CD14-positive monocyte (primary cell): Measurements from ENCODE around the gene CES4A. TPM values are rescaled to one million over a fixed set of nuclear protein-coding genes. Genes with fewer than 3 reads are reported as not detected.

Experiments
- DNase-seq, 3 donors: peaks; one replicate each; pipeline ENCODE4 v3.0.0-alpha.2; 2011 to 2022
- H2AFZ ChIP-seq: 2 replicates; pipeline ENCODE4 v1.6.0; 2012; ENCODE audit warnings: mild to moderate bottlenecking, low read depth, low read length, inconsistent platforms; ENCODE audit not compliant: insufficient read depth, poor library complexity, severe bottlenecking
- H3K27ac ChIP-seq, 2 donors: 1 replicate in 1 of 2; 2 replicates in 1 of 2; pipeline ENCODE4 v1.5.1; 2012 to 2013; ENCODE audit warnings: low read length in 2 of 2, control low read depth in 1 of 2, inconsistent platforms in 1 of 2, low read depth in 1 of 2, mild to moderate bottlenecking in 1 of 2
- H3K27me3 ChIP-seq, 2 donors: one replicate each; pipeline versions ENCODE4 v1.6.0 to v1.6.1; 2011 to 2013; ENCODE audit warnings: low read length in 2 of 2; ENCODE audit not compliant: control insufficient read depth in 2 of 2, insufficient read depth in 2 of 2
- H3K36me3 ChIP-seq, 2 donors: replicated peaks in 1 of 2; 1 replicate in 1 of 2; 2 replicates in 1 of 2; pipeline versions ENCODE4 v1.5.1 to v1.6.1; 2012 to 2013; ENCODE audit warnings: low read length in 2 of 2, control low read depth in 1 of 2, inconsistent platforms in 1 of 2, mild to moderate bottlenecking in 1 of 2; ENCODE audit not compliant: insufficient read depth in 2 of 2, control insufficient read depth in 1 of 2
- H3K4me1 ChIP-seq, 2 donors: 1 replicate in 1 of 2; 2 replicates in 1 of 2; pipeline versions ENCODE4 v1.5.1 to v1.6.1; 2012 to 2013; ENCODE audit warnings: low read length in 2 of 2, control low read depth in 1 of 2, inconsistent platforms in 1 of 2, mild to moderate bottlenecking in 1 of 2, moderate library complexity in 1 of 2; ENCODE audit not compliant: insufficient read depth in 2 of 2, control insufficient read depth in 1 of 2
- H3K4me2 ChIP-seq: replicated peaks from 2 replicates; pipeline ENCODE3; 2012; ENCODE audit warnings: low read length, moderate library complexity, mild to moderate bottlenecking; ENCODE audit not compliant: poor library complexity, severe bottlenecking; ENCODE audit errors: extremely low read depth
- H3K4me3 ChIP-seq, 3 experiments: fragments of 200-600 bp in 1 of 3; sonication (generic) in 1 of 3; replicated peaks in 1 of 3; 1 replicate in 2 of 3; 2 replicates in 1 of 3; pipeline ENCODE4 v1.5.1; 2011 to 2013; ENCODE audit warnings: low read length in 3 of 3, mild to moderate bottlenecking in 3 of 3, control low read depth in 2 of 3, low read depth in 2 of 3, inconsistent platforms in 1 of 3, moderate library complexity in 1 of 3
- H3K79me2 ChIP-seq: 2 replicates; pipeline ENCODE4 v1.6.0; 2012; ENCODE audit warnings: mild to moderate bottlenecking, control low read depth, inconsistent platforms, low read length, moderate library complexity; ENCODE audit not compliant: insufficient read depth
- H3K9ac ChIP-seq: 2 replicates; pipeline ENCODE4 v1.6.0; 2017; ENCODE audit warnings: low read length, mild to moderate bottlenecking; ENCODE audit not compliant: insufficient read depth, poor library complexity, severe bottlenecking
- H3K9me3 ChIP-seq, 2 donors: replicated peaks in 1 of 2; 1 replicate in 1 of 2; 2 replicates in 1 of 2; pipeline versions ENCODE4 v1.5.1 to v1.6.1; 2012 to 2013; ENCODE audit warnings: low read length in 2 of 2, control low read depth in 1 of 2; ENCODE audit not compliant: control insufficient read depth in 1 of 2, insufficient read depth in 1 of 2
- H4K20me1 ChIP-seq: 2 replicates; pipeline ENCODE4 v1.6.0; 2012; ENCODE audit warnings: mild to moderate bottlenecking, low read length, control low read depth, moderate library complexity; ENCODE audit not compliant: insufficient read depth
- H3K27ac Mint-ChIP-seq, 7 donors: one replicate each; pipeline ENCODE4 v1.8.0; 2020; ENCODE audit warnings: mild to moderate bottlenecking in 7 of 7, mixed read lengths in 7 of 7, moderate library complexity in 6 of 7, inconsistent platforms in 2 of 7
- H3K27me3 Mint-ChIP-seq, 3 donors: one replicate each; pipeline ENCODE4 v1.8.0; 2021 to 2022; ENCODE audit warnings: low read depth in 3 of 3, mild to moderate bottlenecking in 3 of 3, mixed read lengths in 3 of 3, moderate library complexity in 3 of 3, inconsistent platforms in 1 of 3
- H3K36me3 Mint-ChIP-seq, 2 donors: one replicate each; pipeline ENCODE4 v1.8.0; 2020; ENCODE audit warnings: mixed read lengths in 2 of 2, inconsistent platforms in 1 of 2, mild to moderate bottlenecking in 1 of 2
- H3K4me1 Mint-ChIP-seq: one replicate; pipeline ENCODE4 v1.8.0; 2020; ENCODE audit warnings: mild to moderate bottlenecking, mixed read lengths
- H3K4me3 Mint-ChIP-seq, 2 donors: one replicate each; pipeline ENCODE4 v1.8.0; 2020; ENCODE audit warnings: mild to moderate bottlenecking in 2 of 2, mixed read lengths in 2 of 2, moderate library complexity in 1 of 2
- H3K9me3 Mint-ChIP-seq, 7 donors: one replicate each; pipeline ENCODE4 v1.8.0; 2020 to 2022; ENCODE audit warnings: mixed read lengths in 7 of 7, mild to moderate bottlenecking in 6 of 7, moderate library complexity in 6 of 7, inconsistent platforms in 2 of 7
- CTCF ChIP-seq: fragments of 200-600 bp; IDR thresholded peaks from one replicate; pipeline ENCODE4 v1.8.0; 2022; ENCODE audit warnings: antibody characterized with exemption, mild to moderate bottlenecking
- WGBS: methylation state at CpG from one replicate; pipeline ENCODE4 v1.1.5; 2013; ENCODE audit warnings: missing lambda C conversion rate; ENCODE audit not compliant: insufficient coverage; 5-methylcytosine and 5-hydroxymethylcytosine counted together
- intact Hi-C, 2 donors: fragments of 100-400 bp; cut with micrococcal nuclease; formaldehyde crosslinking; loops; one replicate each; pipeline versions ENCODE4 v1.15.0 to v1.15.1; 2023
- polyA plus RNA-seq, 3 donors: library from polyadenylated mRNA; depleted of rRNA in 1 of 3; unstranded in 2 of 3; stranded (reverse) in 1 of 3; fragments of 300-500 nt in 2 of 3; fragments of >200 nt in 1 of 3; fragmentation: Illumina TruSeq in 2 of 3; gene quantifications; 1 replicate in 2 of 3; 2 replicates in 1 of 3; pipeline ENCODE4 v1.2.3, GENCODE V29; 2012 to 2021

Gene CES4A
- polyA plus RNA-seq, 3 donors, result 3.3 to 47.6 (median 4.1) TPM

- Histone ChIP-seq H3K79me2 (no peaks in the 10 kb centered on the region), H4K20me1 (no peaks in the 10 kb centered on the region), H3K27me3 (peaks cover 14 to 48% of the 10 kb centered on the region in 2 donors), H3K9ac (no peak overlapping the region), H3K4me1 (peaks cover 8 to 14% of the 10 kb centered on the region in 2 donors), H2AFZ (no peak overlapping the region), H3K27ac (no peak overlapping the region), H3K4me3 (no peak overlapping the region), H3K9me3 (peaks cover 0 to 7% of the 10 kb centered on the region in 2 donors), H3K4me2 (no peak overlapping the region), H3K36me3 (no peaks in the 10 kb centered on the region)
- Mint-ChIP-seq H3K27me3 (peaks cover 44 to 52% (median 50%) of the 10 kb centered on the region in 3 donors), H3K27ac (no peak overlapping the region), H3K4me1 (peaks cover 10% of the 10 kb centered on the region), H3K4me3 (peak overlapping the region in 1 of 2 donors; percentile 90), H3K9me3 (peaks cover 0 to 7% (median 2%) of the 10 kb centered on the region in 7 donors), H3K36me3 (peaks cover 0 to 3% of the 10 kb centered on the region in 2 donors)
- intact Hi-C loops, result loop anchor here (5.0 kb wide), 1 partner anchor 142 kb away; the partner anchor contains the start of genes FBXL8 (in 2 of the 2) and TRADD (in 2 of the 2)
- no peak for DNase-seq
- TF ChIP-seq CTCF, result no peak
- 95% methylated on average over 6 of the region's 9 CpGs for WGBS
Measured at GRCh38 chr16:67015313-67015731, 26.9 kb downstream of the CES4A start.

DNA sequence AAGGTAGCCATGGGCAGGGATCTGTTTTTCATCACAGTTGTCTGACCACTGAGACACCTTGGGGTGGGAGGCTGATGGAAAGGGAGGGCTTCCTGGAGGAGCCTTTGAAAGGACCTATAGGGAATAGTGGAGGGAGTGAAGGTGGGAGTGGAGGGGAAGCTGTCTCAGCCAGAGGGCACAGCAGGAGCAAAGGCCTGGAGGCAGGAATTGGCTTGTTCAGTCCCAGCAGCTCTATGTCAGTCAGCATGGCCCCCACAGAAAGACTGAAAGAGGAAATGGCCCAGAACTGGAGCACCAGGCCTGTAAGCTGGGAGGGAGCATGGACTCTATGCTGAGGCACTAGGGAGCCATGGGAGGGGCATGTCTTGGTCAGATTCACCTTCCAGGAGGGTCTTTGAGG is 27.8 kb downstream of the CES4A start:
- H3K36me3 ChIP-seq, result no peaks in the 10 kb centered on the region
- no peaks in the 10 kb centered on the region for H3K79me2 ChIP-seq
- H3K9ac ChIP-seq, result no peak overlapping the region
- Mint-ChIP-seq H3K4me1 (peaks cover 11% of the 10 kb centered on the region), H3K4me3 (peak overlapping the region in 1 of 2 donors; percentile 90), H3K27me3 (peaks cover 44 to 47% (median 47%) of the 10 kb centered on the region in 3 donors), H3K36me3 (peaks cover 0 to 3% of the 10 kb centered on the region in 2 donors), H3K27ac (peak overlapping the region in 1 of 7 donors; percentile 19), H3K9me3 (peaks cover 0 to 7% (median 2%) of the 10 kb centered on the region in 7 donors)
- H3K4me2 ChIP-seq, result no peak overlapping the region
- H3K4me3 ChIP-seq, result no peak overlapping the region
- no peak for TF ChIP-seq CTCF
- no peak for DNase-seq
- H3K4me1 ChIP-seq, result peaks cover 8 to 14% of the 10 kb centered on the region in 2 donors
- H3K9me3 ChIP-seq, result peaks cover 0 to 7% of the 10 kb centered on the region in 2 donors
- H2AFZ ChIP-seq, result no peak overlapping the region
- no peak overlapping the region for H3K27ac ChIP-seq
- intact Hi-C loops, result loop anchor here (5.0 kb wide), 1 partner anchor 141 kb away; the partner anchor contains the start of genes FBXL8 (in 2 of the 2) and TRADD (in 2 of the 2)
- H3K27me3 ChIP-seq, result peaks cover 14 to 45% of the 10 kb centered on the region in 2 donors
- H4K20me1 ChIP-seq, result no peaks in the 10 kb centered on the region
